CD4-positive, alpha-beta T cell (primary cell): ENCODE data around the gene CDK18. TPM values are rescaled to one million over a fixed set of nuclear protein-coding genes. Genes with fewer than 3 reads are reported as not detected.

Experiments used
- ATAC-seq: fragments of 200-7000 bp; cut with Tn5 transposase; one replicate; pipeline ENCODE4 v1.10.0; 2022; ENCODE audit warnings: mild to moderate bottlenecking; ENCODE audit not compliant: poor library complexity
- CTCF ChIA-PET: fragments of 350-600 bp; sonication (Branson Sonifier 250); formaldehyde crosslinking; loops from one replicate; lab custom pipeline; 2021; ENCODE audit warnings: antibody characterized with exemption, inconsistent platforms; lab: Charles Lee
- POLR2A ChIA-PET: fragments of 350-600 bp; sonication (Branson Sonifier 250); formaldehyde crosslinking; loops from one replicate; lab custom pipeline; 2021; ENCODE audit warnings: antibody characterized with exemption, inconsistent platforms; lab: Charles Lee
- DNase-seq, 14 experiments: peaks; one replicate each; pipeline ENCODE4 v3.0.0-alpha.2; 2013 to 2020; ENCODE audit warnings: mixed read lengths in 2 of 14
- H3K27ac ChIP-seq, 2 donors: one replicate each; pipeline versions ENCODE4 v1.5.1 to v1.7.0; 2013; ENCODE audit warnings: low read length in 2 of 2, low read depth in 1 of 2, mild to moderate bottlenecking in 1 of 2
- H3K27me3 ChIP-seq, 2 experiments: 1 replicate in 1 of 2; 2 replicates in 1 of 2; pipeline versions ENCODE4 v1.6.1 to v1.7.0; 2013; ENCODE audit warnings: low read length in 2 of 2, control low read depth in 1 of 2, mild to moderate bottlenecking in 1 of 2, moderate library complexity in 1 of 2; ENCODE audit not compliant: insufficient read depth in 2 of 2, control insufficient read depth in 1 of 2
- H3K36me3 ChIP-seq: one replicate; pipeline ENCODE4 v1.6.1; 2013; ENCODE audit warnings: low read length, control low read depth; ENCODE audit not compliant: insufficient read depth
- H3K4me1 ChIP-seq: one replicate; pipeline ENCODE4 v1.6.1; 2013; ENCODE audit warnings: low read length, control low read depth; ENCODE audit not compliant: insufficient read depth
- H3K4me3 ChIP-seq: one replicate; pipeline ENCODE4 v1.5.1; 2013; ENCODE audit warnings: mild to moderate bottlenecking, low read length, moderate library complexity
- H3K9me3 ChIP-seq, 2 experiments: 1 replicate in 1 of 2; 2 replicates in 1 of 2; pipeline versions ENCODE4 v1.6.1 to v1.7.0; 2013; ENCODE audit warnings: low read length in 2 of 2, mild to moderate bottlenecking in 2 of 2, control low read depth in 1 of 2, moderate library complexity in 1 of 2; ENCODE audit not compliant: control insufficient read depth in 1 of 2, insufficient read depth in 1 of 2
- H3K27ac Mint-ChIP-seq: one replicate; pipeline ENCODE4 v1.8.0; 2020; ENCODE audit warnings: mixed read lengths
- H3K27me3 Mint-ChIP-seq: one replicate; pipeline ENCODE4 v1.8.0; 2021; ENCODE audit warnings: mixed read lengths
- H3K36me3 Mint-ChIP-seq: one replicate; pipeline ENCODE4 v1.8.0; 2021; ENCODE audit warnings: low read depth, mixed read lengths
- H3K4me1 Mint-ChIP-seq: one replicate; pipeline ENCODE4 v1.8.0; 2021; ENCODE audit warnings: low read depth, mixed read lengths
- H3K4me3 Mint-ChIP-seq: one replicate; pipeline ENCODE4 v1.8.0; 2020; ENCODE audit warnings: mild to moderate bottlenecking, mixed read lengths
- H3K9me3 Mint-ChIP-seq: one replicate; pipeline ENCODE4 v1.8.0; 2020; ENCODE audit warnings: mixed read lengths
- CTCF ChIP-seq: fragments of 200-600 bp; IDR thresholded peaks from one replicate; pipeline ENCODE4 v1.8.0; 2022; ENCODE audit warnings: antibody characterized with exemption, mild to moderate bottlenecking
- intact Hi-C, 2 experiments: fragments of 100-400 bp; cut with DNase I in 1 of 2; cut with micrococcal nuclease in 1 of 2; formaldehyde crosslinking; loops; one replicate each; pipeline versions ENCODE4 v1.15.1 to v1.9.0; 2023 to 2025; cut with DNase I, micrococcal nuclease
- total RNA-seq, 174 experiments: library from RNA in 2 of 174; stranded (reverse) in 2 of 174; gene quantifications; one replicate each; pipeline ENCODE4 v1.2.3 and lab custom pipeline; 2021 to 2026

CDK18 gene
- total RNA-seq, 2 experiments from 2014 or later = 1.6 to 2.7 TPM

- no peaks in the 10 kb centered on the region for H3K36me3 Mint-ChIP-seq
- ChIA-PET POLR2A (no interaction called here), CTCF (no interaction called here)
- peaks cover 6% of the 10 kb centered on the region for H3K4me1 Mint-ChIP-seq
- Histone ChIP-seq H3K27ac (no peak overlapping the region), H3K36me3 (no peaks in the 10 kb centered on the region), H3K4me3 (no peak overlapping the region), H3K27me3 (peaks cover 0 to 6% of the 10 kb centered on the region in 2 experiments), H3K4me1 (peaks cover 9% of the 10 kb centered on the region), H3K9me3 (no peaks in the 10 kb centered on the region)
- H3K9me3 Mint-ChIP-seq = no peaks in the 10 kb centered on the region
- intact Hi-C loops = no loop called here
- DNase-seq (no peak), ATAC-seq (no peak)
- no peak overlapping the region for H3K4me3 Mint-ChIP-seq
- H3K27me3 Mint-ChIP-seq = peaks cover 15% of the 10 kb centered on the region
- no peak for TF ChIP-seq CTCF
- no peak overlapping the region for H3K27ac Mint-ChIP-seq
These were observed 4.7 kb upstream of the CDK18 start for GRCh38 chr1:205499789-205500188.

- CTCF ChIA-PET = no interaction called here
- no peak overlapping the region for H3K4me3 Mint-ChIP-seq
- Histone ChIP-seq H3K4me1 (peaks cover 16% of the 10 kb centered on the region), H3K27me3 (no peaks in the 10 kb centered on the region), H3K27ac (no peak overlapping the region), H3K9me3 (no peaks in the 10 kb centered on the region), H3K36me3 (no peaks in the 10 kb centered on the region), H3K4me3 (no peak overlapping the region)
- intact Hi-C loops = no loop called here
- no peak for DNase-seq
- TF ChIP-seq CTCF = no peak
- H3K4me1 Mint-ChIP-seq = peaks cover 14% of the 10 kb centered on the region
- H3K9me3 Mint-ChIP-seq = no peaks in the 10 kb centered on the region
- no peak overlapping the region for H3K27ac Mint-ChIP-seq
- POLR2A ChIA-PET = no interaction called here
- no peaks in the 10 kb centered on the region for H3K36me3 Mint-ChIP-seq
- ATAC-seq = no peak
- H3K27me3 Mint-ChIP-seq = peaks cover 10% of the 10 kb centered on the region
These were observed 3.9 kb upstream of the CDK18 start for GRCh38 chr1:205500240-205501233.

- Histone ChIP-seq H3K27me3 (no peaks in the 10 kb centered on the region), H3K27ac (no peak overlapping the region), H3K4me1 (peaks cover 21% of the 10 kb centered on the region), H3K9me3 (no peaks in the 10 kb centered on the region), H3K36me3 (no peaks in the 10 kb centered on the region), H3K4me3 (no peak overlapping the region)
- H3K27ac Mint-ChIP-seq = no peak overlapping the region
- H3K4me3 Mint-ChIP-seq = peak overlapping the region; percentile 20
- POLR2A ChIA-PET = interaction anchor here (1.2 kb wide), 1 partner anchor 14 kb away, joined by 3 read pairs; no protein-coding TSS in a partner anchor
- intact Hi-C loops = no loop called here
- H3K36me3 Mint-ChIP-seq = no peaks in the 10 kb centered on the region
- TF ChIP-seq CTCF = no peak
- H3K4me1 Mint-ChIP-seq = peaks cover 14% of the 10 kb centered on the region
- CTCF ChIA-PET = interaction anchor here (1.1 to 1.6 kb wide), 2 partner anchors 15 to 90 kb away, joined by 5 to 6 read pairs; no protein-coding TSS in a partner anchor
- ATAC-seq = no peak
- no peaks in the 10 kb centered on the region for H3K9me3 Mint-ChIP-seq
- H3K27me3 Mint-ChIP-seq = no peaks in the 10 kb centered on the region
- no peak for DNase-seq
These were observed 2.2 kb upstream of the CDK18 start for GRCh38 chr1:205502111-205502810.
